Hepatocyte (in vitro differentiated cells): ENCODE results near the gene SH3BP2.

Experiments
- CTCF ChIP-seq: fragments of 200-600 bp; sonication (generic); IDR thresholded peaks from 2 replicates; pipeline ENCODE4 v1.5.1; 2016; ENCODE audit warnings: antibody characterized with exemption, mild to moderate bottlenecking; ENCODE audit not compliant: poor library complexity
- EZH2 ChIP-seq: fragments of 200-600 bp; sonication (generic); IDR thresholded peaks from 2 replicates; pipeline ENCODE4 v1.6.1; 2016; ENCODE audit warnings: antibody characterized with exemption, mild to moderate bottlenecking, borderline replicate concordance

GRCh38 chr4:2750719-2751605 lies 41.9 kb upstream of the SH3BP2 start:
- TF ChIP-seq CTCF (no peak), EZH2 (no peak)
